HG03066 (cell line): ENCODE data around the gene L3MBTL4.
"Not testable (repeated sequence)": the region's sequence is repeated elsewhere in the genome, so short reads cannot be mapped to it uniquely, and the experiment has no call there.

Experiments
- ATAC-seq: cut with Tn5 transposase; IDR thresholded peaks from one replicate; pipeline ENCODE4 v1.9.1; 2021; ENCODE audit warnings: low read depth; ENCODE audit not compliant: unreplicated experiment

Gene L3MBTL4

GRCh38 chr18:6204476-6204875, 210.2 kb downstream of the L3MBTL4 start:
- no peak for ATAC-seq

- ATAC-seq: no peak
Measured at GRCh38 chr18:6203791-6204190, 210.9 kb downstream of the L3MBTL4 start.

GRCh38 chr18:6202861-6203260, 211.8 kb downstream of the L3MBTL4 start:
- no peak for ATAC-seq

GRCh38 chr18:6200204-6200774, 214.4 kb downstream of the L3MBTL4 start:
- ATAC-seq: no peak

GRCh38 chr18:6199777-6200176, 214.9 kb downstream of the L3MBTL4 start:
- ATAC-seq: no peak

- no peak for ATAC-seq
Measured at GRCh38 chr18:6198585-6198984, 216.1 kb downstream of the L3MBTL4 start.

GRCh38 chr18:6194640-6195039, 220.1 kb downstream of the L3MBTL4 start:
- no peak for ATAC-seq

GRCh38 chr18:6185782-6186181, 228.9 kb downstream of the L3MBTL4 start:
- not testable (repeated sequence) for ATAC-seq

GRCh38 chr18:6174983-6175745, 239.5 kb downstream of the L3MBTL4 start:
- ATAC-seq: no peak

- ATAC-seq: no peak
Measured at GRCh38 chr18:6170604-6171003, 244.1 kb downstream of the L3MBTL4 start.

GRCh38 chr18:6161549-6161948, 253.2 kb downstream of the L3MBTL4 start:
- no peak for ATAC-seq

- no peak for ATAC-seq
Measured at GRCh38 chr18:6159426-6159825, 255.3 kb downstream of the L3MBTL4 start.

GRCh38 chr18:6158958-6159357, 255.8 kb downstream of the L3MBTL4 start:
- ATAC-seq: no peak

- ATAC-seq: no peak
Measured at GRCh38 chr18:6156446-6156845, 258.3 kb downstream of the L3MBTL4 start.

- ATAC-seq: no peak
Measured at GRCh38 chr18:6155707-6156106, 259.0 kb downstream of the L3MBTL4 start.

GRCh38 chr18:6150430-6150829, 264.3 kb downstream of the L3MBTL4 start:
- ATAC-seq: no peak

GRCh38 chr18:6146307-6146661, 268.4 kb downstream of the L3MBTL4 start:
- no peak for ATAC-seq

GRCh38 chr18:6145645-6146306, 268.9 kb downstream of the L3MBTL4 start:
- no peak for ATAC-seq

- no peak for ATAC-seq
Measured at GRCh38 chr18:6139007-6139406, 275.7 kb downstream of the L3MBTL4 start.

- ATAC-seq: not testable (repeated sequence)
Measured at GRCh38 chr18:6135901-6136300, 278.8 kb downstream of the L3MBTL4 start.

- not testable (repeated sequence) for ATAC-seq
Measured at GRCh38 chr18:6135029-6135428, 279.7 kb downstream of the L3MBTL4 start.
